HG03135 (cell line): ENCODE data around the gene LEFTY1.
A peak's percentile ranks its signal among the peaks of the same experiment; 100 is the strongest.

Experiments
- ATAC-seq: cut with Tn5 transposase; IDR thresholded peaks from one replicate; pipeline ENCODE4 v1.9.1; 2021; ENCODE audit warnings: mild to moderate bottlenecking, moderate library complexity; ENCODE audit not compliant: unreplicated experiment

Gene LEFTY1

GRCh38 chr1:225917101-225917500 is 28.2 kb upstream of the LEFTY1 start:
- ATAC-seq, result no peak

GRCh38 chr1:225915538-225915991 is 26.6 kb upstream of the LEFTY1 start:
- ATAC-seq, result no peak

- ATAC-seq, result no peak
Observed at GRCh38 chr1:225914947-225915346, 26.0 kb upstream of the LEFTY1 start.

- no peak for ATAC-seq
Observed at GRCh38 chr1:225914391-225914790, 25.4 kb upstream of the LEFTY1 start.

GRCh38 chr1:225911191-225912130 is 22.5 kb upstream of the LEFTY1 start:
- no peak for ATAC-seq

- no peak for ATAC-seq
Observed at GRCh38 chr1:225909477-225909876, 20.5 kb upstream of the LEFTY1 start.

- ATAC-seq, result no peak
Observed at GRCh38 chr1:225908773-225909172, 19.8 kb upstream of the LEFTY1 start.

GRCh38 chr1:225908013-225908640 is 19.2 kb upstream of the LEFTY1 start:
- no peak for ATAC-seq

GRCh38 chr1:225907341-225907740 is 18.4 kb upstream of the LEFTY1 start:
- no peak for ATAC-seq

- ATAC-seq, result no peak
Observed at GRCh38 chr1:225906467-225906866, 17.5 kb upstream of the LEFTY1 start.

GRCh38 chr1:225903623-225904022 is 14.7 kb upstream of the LEFTY1 start:
- ATAC-seq, result no peak

- ATAC-seq, result no peak
Observed at GRCh38 chr1:225899044-225899925, 10.3 kb upstream of the LEFTY1 start.

- ATAC-seq, result no peak
Observed at GRCh38 chr1:225897595-225898514, 8.9 kb upstream of the LEFTY1 start.

GRCh38 chr1:225896937-225897549 is 8.1 kb upstream of the LEFTY1 start:
- peak; percentile 100 for ATAC-seq

GRCh38 chr1:225896494-225896893 is 7.5 kb upstream of the LEFTY1 start:
- no peak for ATAC-seq

GRCh38 chr1:225892307-225892706 is 3.4 kb upstream of the LEFTY1 start:
- no peak for ATAC-seq

- no peak for ATAC-seq
Observed at GRCh38 chr1:225891229-225891972, 2.5 kb upstream of the LEFTY1 start.

- no peak for ATAC-seq
Observed at GRCh38 chr1:225890346-225891228, 1.6 kb upstream of the LEFTY1 start.
